ENCODE data around the gene PLIN4.
"Not testable (repeated sequence)": the region's sequence is repeated elsewhere in the genome, so short reads cannot be mapped to it uniquely, and the experiment has no call there.

PLIN4 gene, protein sequence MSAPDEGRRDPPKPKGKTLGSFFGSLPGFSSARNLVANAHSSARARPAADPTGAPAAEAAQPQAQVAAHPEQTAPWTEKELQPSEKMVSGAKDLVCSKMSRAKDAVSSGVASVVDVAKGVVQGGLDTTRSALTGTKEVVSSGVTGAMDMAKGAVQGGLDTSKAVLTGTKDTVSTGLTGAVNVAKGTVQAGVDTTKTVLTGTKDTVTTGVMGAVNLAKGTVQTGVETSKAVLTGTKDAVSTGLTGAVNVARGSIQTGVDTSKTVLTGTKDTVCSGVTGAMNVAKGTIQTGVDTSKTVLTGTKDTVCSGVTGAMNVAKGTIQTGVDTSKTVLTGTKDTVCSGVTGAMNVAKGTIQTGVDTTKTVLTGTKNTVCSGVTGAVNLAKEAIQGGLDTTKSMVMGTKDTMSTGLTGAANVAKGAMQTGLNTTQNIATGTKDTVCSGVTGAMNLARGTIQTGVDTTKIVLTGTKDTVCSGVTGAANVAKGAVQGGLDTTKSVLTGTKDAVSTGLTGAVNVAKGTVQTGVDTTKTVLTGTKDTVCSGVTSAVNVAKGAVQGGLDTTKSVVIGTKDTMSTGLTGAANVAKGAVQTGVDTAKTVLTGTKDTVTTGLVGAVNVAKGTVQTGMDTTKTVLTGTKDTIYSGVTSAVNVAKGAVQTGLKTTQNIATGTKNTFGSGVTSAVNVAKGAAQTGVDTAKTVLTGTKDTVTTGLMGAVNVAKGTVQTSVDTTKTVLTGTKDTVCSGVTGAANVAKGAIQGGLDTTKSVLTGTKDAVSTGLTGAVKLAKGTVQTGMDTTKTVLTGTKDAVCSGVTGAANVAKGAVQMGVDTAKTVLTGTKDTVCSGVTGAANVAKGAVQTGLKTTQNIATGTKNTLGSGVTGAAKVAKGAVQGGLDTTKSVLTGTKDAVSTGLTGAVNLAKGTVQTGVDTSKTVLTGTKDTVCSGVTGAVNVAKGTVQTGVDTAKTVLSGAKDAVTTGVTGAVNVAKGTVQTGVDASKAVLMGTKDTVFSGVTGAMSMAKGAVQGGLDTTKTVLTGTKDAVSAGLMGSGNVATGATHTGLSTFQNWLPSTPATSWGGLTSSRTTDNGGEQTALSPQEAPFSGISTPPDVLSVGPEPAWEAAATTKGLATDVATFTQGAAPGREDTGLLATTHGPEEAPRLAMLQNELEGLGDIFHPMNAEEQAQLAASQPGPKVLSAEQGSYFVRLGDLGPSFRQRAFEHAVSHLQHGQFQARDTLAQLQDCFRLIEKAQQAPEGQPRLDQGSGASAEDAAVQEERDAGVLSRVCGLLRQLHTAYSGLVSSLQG (N-terminal part only)

DNA sequence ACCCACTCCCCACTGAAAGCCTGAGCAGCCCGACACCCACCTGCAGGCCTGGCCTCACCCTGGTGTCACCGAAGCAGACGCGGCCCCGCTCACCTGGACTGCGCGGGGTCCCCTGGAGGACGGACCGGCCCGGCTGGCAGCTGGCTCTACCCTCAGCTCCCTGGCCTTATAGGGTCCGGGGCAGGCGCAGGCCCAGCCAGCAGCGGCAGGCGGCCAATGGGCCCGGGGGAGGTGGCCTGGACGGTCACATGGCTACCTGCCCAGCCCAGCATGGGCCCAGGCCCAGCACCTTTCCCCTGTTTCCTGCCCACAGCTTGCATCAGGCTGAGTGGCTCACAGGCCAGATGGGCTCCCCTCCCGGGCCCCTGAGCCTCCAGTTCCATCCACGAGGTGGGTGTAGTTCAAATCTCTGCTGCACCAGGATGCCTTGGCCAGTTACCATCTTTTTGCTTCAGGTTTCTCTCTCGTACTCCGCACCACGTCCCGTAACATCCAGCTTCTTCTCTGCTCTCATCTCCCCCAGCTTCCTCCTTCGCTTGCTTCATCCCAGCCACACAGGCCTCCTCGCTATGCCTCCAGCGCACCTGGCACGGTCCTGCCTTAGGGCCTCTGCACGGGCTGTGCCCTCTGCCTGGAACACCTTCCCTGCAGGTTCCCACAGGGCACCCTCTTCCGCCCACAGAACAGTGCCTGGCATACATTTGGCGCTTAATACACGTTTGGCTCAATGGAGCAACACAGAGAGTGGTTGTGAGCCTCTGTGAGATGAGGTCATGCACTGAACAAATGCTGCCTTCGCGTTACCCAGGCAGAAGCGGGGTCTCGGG is at the start of gene PLIN4:
PLIN4 (minus strand) TSS at position 142 of the 827 bp plus-strand sequence. CDS start 214 bp downstream, outside the sequence.
- Mint-ChIP-seq H3K4me1 (ENCODE audit: low read depth) (no peaks in the 10 kb centered on the region), H3K27me3 (peaks cover 5% of the 10 kb centered on the region), H3K36me3 (ENCODE audit: low read depth) (no peaks in the 10 kb centered on the region), H3K27ac (no peak within 1 kb of the TSS), H3K9me3 (no peaks in the 10 kb centered on the region), H3K4me3 (no peak within 1 kb of the TSS)
- DNase-seq = no peak

DNA sequence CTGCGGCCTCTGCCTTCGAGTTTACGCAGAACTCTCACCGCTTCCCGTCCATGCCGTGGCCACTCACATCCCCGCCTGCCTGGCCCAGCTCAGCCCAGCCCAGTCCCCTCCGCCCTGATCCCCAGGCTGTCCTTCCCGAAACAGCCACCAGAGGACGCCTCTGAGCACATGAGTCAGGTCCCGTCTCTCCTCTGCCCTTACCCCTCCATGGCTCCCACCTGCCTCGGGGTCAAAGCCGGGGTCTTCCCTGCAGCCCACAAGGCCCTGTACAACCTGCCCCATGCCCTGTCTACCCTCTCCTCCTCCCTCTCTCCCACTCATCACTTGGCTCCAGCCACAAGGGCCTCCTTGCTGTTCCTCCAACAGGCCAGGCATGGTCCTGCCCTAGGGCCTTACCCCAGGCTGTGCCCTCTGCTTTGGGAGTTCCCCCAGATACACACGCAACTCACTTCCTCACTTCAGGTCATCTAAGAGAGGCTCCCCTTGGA is 49.3 kb upstream of the PLIN4 start:
- peak; percentile 77 for DNase-seq
- no peak overlapping the region for H3K4me3 Mint-ChIP-seq
- H3K27me3 Mint-ChIP-seq = peaks cover 11% of the 10 kb centered on the region
- no peaks in the 10 kb centered on the region for H3K9me3 Mint-ChIP-seq
- H3K36me3 Mint-ChIP-seq (ENCODE audit: low read depth) = no peaks in the 10 kb centered on the region
- no peaks in the 10 kb centered on the region for H3K4me1 Mint-ChIP-seq (ENCODE audit: low read depth)
- H3K27ac Mint-ChIP-seq = no peak overlapping the region

DNA sequence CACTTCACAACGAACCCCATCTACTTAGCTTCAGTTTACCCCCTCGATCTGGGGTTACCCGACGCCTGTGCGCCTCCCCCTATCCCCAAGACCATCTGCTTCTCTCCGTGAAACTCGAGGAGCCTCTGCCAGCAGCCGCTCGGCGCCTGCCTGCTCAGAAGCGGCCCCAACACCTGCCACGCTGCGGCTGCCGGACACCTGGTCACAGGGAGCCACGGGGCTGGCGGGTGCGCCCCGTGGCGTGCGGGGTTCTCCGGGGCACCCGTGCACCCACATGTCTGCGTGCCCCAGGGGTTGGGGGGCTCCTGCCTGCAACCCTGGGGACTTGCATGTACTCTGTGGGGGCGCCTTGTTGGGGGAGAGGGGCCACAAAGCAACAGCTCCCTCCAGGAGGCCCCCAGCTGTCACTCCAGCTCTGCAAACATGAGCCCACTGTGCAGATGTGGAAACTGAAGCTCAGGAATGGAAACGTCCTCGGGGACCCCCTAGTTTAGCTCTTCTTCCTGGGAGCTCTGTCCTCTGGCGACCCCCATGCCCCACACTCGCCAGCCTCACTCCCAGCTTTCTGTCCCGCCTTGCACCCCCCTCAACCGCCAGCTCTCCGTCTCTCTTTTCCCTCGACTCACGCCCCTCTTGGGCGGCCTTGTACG is 48.2 kb upstream of the PLIN4 start:
- Mint-ChIP-seq H3K27me3 (peaks cover 11% of the 10 kb centered on the region), H3K9me3 (no peaks in the 10 kb centered on the region), H3K27ac (no peak overlapping the region), H3K4me3 (no peak overlapping the region), H3K4me1 (ENCODE audit: low read depth) (no peaks in the 10 kb centered on the region), H3K36me3 (ENCODE audit: low read depth) (no peaks in the 10 kb centered on the region)
- DNase-seq = no peak

DNA sequence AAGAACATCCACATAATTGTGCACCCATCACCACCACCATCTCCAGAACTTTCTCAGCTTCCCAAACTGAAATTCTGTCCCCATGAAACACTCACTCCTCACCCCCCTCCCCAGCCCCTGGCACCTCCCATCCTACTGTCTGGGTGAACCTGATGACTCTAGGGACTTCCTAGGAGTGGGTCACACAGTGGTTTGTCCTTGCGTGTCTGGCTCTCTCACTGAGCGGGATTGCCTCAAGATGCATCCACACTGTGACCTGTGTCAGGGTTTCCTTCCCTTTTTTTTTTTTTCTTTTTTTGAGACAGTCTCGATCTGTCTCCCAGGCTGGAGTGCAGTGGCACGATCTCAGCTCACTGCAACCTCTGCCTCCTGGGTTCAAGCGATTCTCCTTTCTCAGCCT is 45.3 kb upstream of the PLIN4 start:
- not testable (repeated sequence) for H3K4me1 Mint-ChIP-seq (ENCODE audit: low read depth); H3K27ac Mint-ChIP-seq; DNase-seq; H3K36me3 Mint-ChIP-seq (ENCODE audit: low read depth); H3K4me3 Mint-ChIP-seq; H3K9me3 Mint-ChIP-seq
- peaks cover 11% of the 10 kb centered on the region for H3K27me3 Mint-ChIP-seq

DNA sequence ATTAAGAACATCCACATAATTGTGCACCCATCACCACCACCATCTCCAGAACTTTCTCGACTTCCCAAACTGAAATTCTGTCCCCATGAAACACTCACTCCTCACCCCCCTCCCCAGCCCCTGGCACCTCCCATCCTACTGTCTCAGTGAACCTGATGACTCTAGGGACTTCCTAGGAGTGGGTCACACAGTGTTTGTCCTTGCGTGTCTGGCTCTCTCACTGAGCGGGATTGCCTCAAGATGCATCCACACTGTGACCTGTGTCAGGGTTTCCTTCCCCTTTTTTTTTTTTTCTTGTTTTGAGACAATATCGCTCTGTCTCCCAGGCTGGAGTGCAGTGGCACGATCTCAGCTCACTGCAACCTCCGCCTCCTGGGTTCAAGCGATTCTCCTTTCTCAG is 43.8 kb upstream of the PLIN4 start:
- not testable (repeated sequence) for H3K4me1 Mint-ChIP-seq (ENCODE audit: low read depth); H3K4me3 Mint-ChIP-seq; H3K36me3 Mint-ChIP-seq (ENCODE audit: low read depth); H3K9me3 Mint-ChIP-seq; H3K27ac Mint-ChIP-seq; DNase-seq; H3K27me3 Mint-ChIP-seq

DNA sequence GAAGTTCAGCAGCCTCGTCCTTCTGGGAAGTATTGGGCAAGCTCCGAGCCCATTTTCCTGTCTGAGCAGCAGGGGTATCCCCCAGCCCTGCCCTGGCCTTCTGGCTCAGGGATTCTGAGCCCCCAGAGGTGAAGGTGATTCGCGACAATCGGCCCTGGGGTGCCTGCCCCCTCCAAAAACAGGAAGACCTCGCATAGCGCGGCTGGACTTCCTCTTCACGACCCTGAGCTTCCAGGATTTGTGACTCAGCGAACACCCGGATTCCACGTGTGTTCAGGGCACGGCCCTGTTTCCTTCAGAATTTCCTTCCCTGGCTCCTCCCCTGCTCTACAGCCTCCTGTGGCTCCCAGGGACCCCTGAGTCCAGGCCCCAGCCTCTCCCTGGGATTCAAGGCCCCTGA is 41.3 kb upstream of the PLIN4 start, which contains the start of gene SEMA6B:
SEMA6B (minus strand) TSS at position 116 of the 400 bp plus-strand sequence. CDS start 1,227 bp downstream, outside the sequence.
- Mint-ChIP-seq H3K36me3 (ENCODE audit: low read depth) (no peaks in the 10 kb centered on the region), H3K4me1 (ENCODE audit: low read depth) (no peaks in the 10 kb centered on the region), H3K27me3 (no peaks in the 10 kb centered on the region), H3K4me3 (no peak within 1 kb of the TSS), H3K9me3 (no peaks in the 10 kb centered on the region), H3K27ac (no peak within 1 kb of the TSS)
- DNase-seq = no peak

DNA sequence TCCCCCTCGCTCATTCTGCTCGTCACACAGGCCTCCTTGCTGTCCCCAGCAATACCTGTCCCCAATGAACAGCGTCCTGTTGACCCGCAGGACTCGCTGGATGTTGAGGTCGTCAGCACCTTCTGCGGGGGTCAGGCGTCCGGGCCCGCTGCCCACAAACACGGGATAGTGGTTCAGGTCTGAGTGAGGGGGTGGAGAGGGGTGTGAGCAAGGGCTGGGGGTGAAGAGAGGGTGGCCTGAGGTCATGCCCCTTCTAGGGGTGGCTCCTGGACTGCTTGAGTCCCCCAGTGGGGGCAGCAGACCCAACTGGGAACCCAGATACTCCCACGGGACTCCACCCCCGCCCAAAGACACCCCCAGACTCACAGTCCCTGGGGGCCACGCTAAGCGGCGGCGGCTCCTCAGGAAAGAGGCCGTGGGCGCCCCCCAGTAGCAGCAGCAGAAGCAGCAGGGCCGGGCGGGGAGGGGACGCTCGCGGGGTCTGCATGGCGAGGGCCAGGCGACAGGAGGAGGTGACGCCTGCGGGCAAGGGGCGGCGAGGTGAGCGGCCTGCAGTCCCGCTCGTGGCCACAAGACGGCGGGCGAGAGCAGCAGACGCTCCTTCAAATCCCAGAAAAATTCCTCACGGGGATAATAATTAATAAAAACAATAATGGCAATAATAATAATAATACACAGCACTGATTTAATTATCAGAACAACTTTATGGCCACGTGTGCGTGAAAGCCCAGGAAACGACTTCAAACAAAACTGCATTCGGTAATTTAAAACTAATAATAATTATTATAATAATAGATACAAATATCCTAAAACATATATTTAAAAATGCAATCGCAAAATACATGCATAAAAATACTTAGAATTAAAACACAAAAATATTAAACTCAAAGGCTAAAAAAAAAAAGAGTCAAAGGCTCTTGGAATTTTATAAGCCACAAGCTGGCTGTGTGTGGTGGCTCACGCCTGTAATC is 40.0 kb upstream of the PLIN4 start:
- Mint-ChIP-seq H3K36me3 (ENCODE audit: low read depth) (no peaks in the 10 kb centered on the region), H3K9me3 (no peaks in the 10 kb centered on the region), H3K27me3 (no peaks in the 10 kb centered on the region), H3K4me3 (no peak overlapping the region), H3K4me1 (ENCODE audit: low read depth) (no peaks in the 10 kb centered on the region), H3K27ac (no peak overlapping the region)
- DNase-seq = peak; percentile 60

DNA sequence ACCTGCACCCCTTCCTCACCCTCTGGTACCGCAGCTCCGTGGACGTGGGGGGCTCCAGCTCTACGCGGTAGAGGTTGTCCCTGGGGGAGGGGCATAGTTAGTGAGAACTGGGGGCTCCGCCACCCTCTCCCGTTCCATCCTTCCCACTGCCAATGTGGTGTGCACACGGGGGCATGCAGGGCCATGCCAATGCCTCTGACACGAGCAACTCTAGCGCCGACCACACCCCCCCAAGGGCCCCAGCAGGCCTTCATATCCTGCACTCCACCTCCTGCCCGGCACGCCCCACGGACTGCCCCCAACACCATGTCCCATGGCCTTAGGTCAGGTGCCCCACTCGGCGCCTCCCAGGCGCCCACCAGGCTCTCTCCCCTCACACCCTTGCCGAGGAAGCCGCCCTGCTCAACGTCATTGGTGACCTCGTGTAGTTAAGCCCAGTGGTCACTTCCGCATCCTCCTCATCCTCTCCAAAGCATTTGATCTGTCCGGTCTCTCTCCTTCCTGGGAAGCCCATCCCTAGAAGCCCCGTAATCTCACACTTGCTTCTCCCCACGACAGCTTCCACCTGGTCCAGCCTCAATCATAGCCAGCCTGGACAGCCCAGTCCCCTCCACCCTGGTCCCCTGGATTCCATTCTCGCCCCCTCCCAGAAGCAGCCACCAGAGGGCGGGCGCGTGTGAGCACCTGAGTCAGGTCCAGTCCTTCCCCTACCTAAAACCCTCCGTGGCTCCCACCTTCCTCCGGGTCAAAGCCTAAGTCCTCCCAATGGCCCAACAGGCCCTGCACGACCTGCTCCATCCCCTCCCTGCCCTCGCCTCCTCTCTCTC is 39.1 kb upstream of the PLIN4 start:
- Mint-ChIP-seq H3K27ac (no peak overlapping the region), H3K9me3 (no peaks in the 10 kb centered on the region), H3K4me3 (no peak overlapping the region), H3K36me3 (ENCODE audit: low read depth) (no peaks in the 10 kb centered on the region), H3K27me3 (no peaks in the 10 kb centered on the region), H3K4me1 (ENCODE audit: low read depth) (no peaks in the 10 kb centered on the region)
- no peak for DNase-seq

DNA sequence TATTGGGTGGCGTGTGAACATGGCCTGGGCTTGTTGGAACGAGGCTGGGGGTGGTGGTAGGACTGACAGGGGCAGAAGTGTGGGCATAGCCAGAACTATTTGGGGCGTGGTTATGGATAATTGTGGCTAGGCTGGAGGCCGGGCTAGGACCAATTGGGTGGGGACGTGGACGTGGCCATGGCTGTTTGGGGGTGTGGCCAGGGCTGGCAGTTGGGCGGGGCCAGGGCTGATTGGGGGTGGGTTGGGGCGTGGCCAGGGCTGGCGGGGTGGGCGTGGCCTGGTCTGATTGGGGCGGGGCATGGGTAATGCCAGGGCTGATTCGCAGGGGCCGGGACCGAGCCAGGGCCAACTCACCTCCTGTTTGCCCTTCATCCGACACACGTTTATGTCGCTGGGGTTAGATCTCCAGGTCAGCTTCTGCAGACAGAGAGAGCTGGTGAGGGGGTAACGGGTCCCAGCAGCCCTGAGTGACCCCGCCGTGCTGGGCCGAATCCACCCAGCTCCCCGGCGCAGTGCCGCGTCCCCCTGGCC is 38.4 kb upstream of the PLIN4 start:
- peaks cover 4% of the 10 kb centered on the region for H3K27me3 Mint-ChIP-seq
- H3K9me3 Mint-ChIP-seq = no peaks in the 10 kb centered on the region
- no peaks in the 10 kb centered on the region for H3K36me3 Mint-ChIP-seq (ENCODE audit: low read depth)
- H3K4me3 Mint-ChIP-seq = no peak overlapping the region
- H3K4me1 Mint-ChIP-seq (ENCODE audit: low read depth) = no peaks in the 10 kb centered on the region
- H3K27ac Mint-ChIP-seq = no peak overlapping the region
- no peak for DNase-seq

DNA sequence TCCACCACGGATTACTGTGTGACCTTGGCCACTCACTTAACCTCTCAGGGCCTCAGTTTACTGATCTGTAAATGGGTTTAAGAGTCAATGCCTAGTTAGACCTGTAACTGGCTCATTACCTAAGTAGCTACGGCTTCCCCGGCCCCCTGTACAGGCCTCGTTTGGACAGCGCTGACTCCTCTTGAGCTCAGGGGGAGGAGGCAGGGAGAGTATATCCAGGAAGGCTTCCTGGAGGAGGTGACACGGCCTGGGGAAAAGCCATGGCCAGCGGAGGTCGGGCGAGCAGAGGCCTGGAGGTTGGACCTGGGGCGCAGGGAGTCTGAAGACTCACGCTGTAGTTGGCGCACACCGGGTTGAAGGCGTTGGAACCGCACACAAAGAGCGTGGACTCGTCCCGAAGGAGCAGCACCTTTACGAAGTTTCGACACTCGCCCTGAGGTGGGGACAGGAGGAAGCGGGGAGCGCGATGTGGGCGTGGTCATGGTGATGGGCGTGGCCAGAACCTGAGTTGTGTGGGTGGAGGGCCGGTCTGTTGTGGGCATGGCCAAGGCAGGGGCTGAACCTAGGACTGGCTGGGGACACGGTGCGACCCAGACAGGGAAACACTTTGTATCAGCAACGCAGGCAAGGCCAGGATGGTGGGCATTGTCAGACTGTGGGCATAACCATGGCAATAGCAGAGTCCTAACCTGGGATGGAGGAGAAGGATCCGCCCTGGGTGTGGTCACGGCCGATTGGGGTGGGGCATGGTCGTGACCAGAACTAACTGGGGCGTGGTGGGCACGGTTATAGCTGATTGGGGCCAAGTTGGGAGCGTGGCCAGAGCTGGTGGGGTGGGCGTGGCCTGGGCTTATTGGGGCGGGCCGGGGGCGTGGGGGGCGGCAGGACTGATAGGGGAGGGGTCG is 37.6 kb upstream of the PLIN4 start:
- H3K27me3 Mint-ChIP-seq = peaks cover 4% of the 10 kb centered on the region
- no peaks in the 10 kb centered on the region for H3K4me1 Mint-ChIP-seq (ENCODE audit: low read depth)
- H3K9me3 Mint-ChIP-seq = no peaks in the 10 kb centered on the region
- no peak for DNase-seq
- no peaks in the 10 kb centered on the region for H3K36me3 Mint-ChIP-seq (ENCODE audit: low read depth)
- no peak overlapping the region for H3K27ac Mint-ChIP-seq
- H3K4me3 Mint-ChIP-seq = no peak overlapping the region

DNA sequence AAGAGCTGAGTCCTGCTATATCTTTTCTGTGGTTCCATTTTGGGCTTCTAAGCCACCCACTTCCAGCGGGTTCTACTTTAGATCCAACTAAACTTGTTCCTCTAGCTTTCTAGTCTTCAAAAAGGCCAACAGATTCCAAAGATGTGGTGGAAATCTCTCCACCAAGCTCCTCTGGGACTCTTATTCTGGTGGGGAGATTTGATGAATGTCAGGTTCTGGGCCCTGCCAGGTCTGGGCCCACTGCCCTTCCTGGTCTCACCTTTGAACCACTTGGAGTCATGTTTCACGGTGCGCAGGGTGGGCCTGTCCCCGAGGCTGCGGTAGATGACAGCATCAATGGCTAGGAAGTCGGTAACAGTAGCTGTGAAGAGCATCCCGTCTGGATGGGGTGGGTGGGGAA is 36.4 kb upstream of the PLIN4 start:
- Mint-ChIP-seq H3K27ac (no peak overlapping the region), H3K9me3 (no peaks in the 10 kb centered on the region), H3K27me3 (peaks cover 8% of the 10 kb centered on the region), H3K36me3 (ENCODE audit: low read depth) (no peaks in the 10 kb centered on the region), H3K4me3 (no peak overlapping the region), H3K4me1 (ENCODE audit: low read depth) (no peaks in the 10 kb centered on the region)
- no peak for DNase-seq

Data from activated T-cell treated with anti-CD3 and anti-CD28 coated beads, Interleukin-2, amount 50 U/mL, for 24 hours (primary cell).